Breast epithelium (tissue), 3 donors: ENCODE measurements around the gene NFASC.

ENCODE experiments used
- POLR2A ChIP-seq: fragments of 450-650 bp; IDR thresholded peaks from one replicate; pipeline ENCODE4 v1.6.1; 2016; ENCODE audit warnings: antibody characterized with exemption, mild to moderate bottlenecking, moderate library complexity
- POLR2AphosphoS5 ChIP-seq, 3 donors: sonication (generic); formaldehyde crosslinking; IDR thresholded peaks; one replicate each; pipeline ENCODE4 v1.6.1; 2017; ENCODE audit warnings: antibody characterized with exemption in 3 of 3
- TF ChIP-seq, protein P1 (sequence below), 3 donors: fragments of 450-650 bp; IDR thresholded peaks; one replicate each; pipeline ENCODE4 v1.5.1; 2016 to 2017; ENCODE audit warnings: antibody characterized with exemption in 3 of 3, mild to moderate bottlenecking in 3 of 3, moderate library complexity in 3 of 3

DNA sequence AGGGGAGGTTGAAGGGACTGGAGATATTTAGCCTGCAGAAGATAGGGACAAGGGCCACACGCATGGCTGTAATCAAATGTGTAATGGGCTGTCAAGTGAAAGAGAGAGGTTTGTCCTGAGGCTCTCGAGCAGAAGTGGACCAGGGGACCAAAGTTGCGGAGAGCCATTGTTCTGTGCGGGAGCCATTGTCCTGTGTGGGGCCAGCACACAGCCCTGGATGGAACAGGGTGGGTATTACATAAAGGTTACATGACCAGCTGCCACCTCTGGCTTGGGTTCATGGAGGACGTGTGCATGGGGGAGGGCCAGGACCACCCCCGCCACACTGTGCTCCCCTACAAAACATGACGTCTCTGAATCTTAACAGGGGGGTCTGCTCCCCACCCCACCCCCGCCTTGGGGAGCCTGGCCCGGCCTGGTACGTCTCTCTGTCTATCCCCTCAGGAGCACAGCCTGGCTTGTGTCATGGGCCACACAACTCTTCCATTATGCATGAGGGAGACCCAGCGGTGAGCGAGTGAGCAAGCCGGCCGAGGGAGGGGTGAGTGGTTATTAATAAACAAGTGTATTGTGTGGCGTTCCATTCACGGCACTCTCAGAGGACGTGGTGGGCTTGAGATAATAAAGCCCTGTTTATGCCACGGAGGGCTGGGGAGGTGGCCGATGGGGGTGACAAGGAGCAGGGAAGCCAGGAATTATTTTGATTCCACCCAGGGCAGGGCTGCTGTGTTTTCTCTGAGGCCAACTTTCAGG lies at the start of gene NFASC:
- TF ChIP-seq, protein P1, sequence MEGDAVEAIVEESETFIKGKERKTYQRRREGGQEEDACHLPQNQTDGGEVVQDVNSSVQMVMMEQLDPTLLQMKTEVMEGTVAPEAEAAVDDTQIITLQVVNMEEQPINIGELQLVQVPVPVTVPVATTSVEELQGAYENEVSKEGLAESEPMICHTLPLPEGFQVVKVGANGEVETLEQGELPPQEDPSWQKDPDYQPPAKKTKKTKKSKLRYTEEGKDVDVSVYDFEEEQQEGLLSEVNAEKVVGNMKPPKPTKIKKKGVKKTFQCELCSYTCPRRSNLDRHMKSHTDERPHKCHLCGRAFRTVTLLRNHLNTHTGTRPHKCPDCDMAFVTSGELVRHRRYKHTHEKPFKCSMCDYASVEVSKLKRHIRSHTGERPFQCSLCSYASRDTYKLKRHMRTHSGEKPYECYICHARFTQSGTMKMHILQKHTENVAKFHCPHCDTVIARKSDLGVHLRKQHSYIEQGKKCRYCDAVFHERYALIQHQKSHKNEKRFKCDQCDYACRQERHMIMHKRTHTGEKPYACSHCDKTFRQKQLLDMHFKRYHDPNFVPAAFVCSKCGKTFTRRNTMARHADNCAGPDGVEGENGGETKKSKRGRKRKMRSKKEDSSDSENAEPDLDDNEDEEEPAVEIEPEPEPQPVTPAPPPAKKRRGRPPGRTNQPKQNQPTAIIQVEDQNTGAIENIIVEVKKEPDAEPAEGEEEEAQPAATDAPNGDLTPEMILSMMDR (IDR thresholded peaks at IDR 0.05), result no peak
- TF ChIP-seq POLR2A (no peak), POLR2AphosphoS5 (IDR thresholded peaks at IDR 0.05) (no peak)
